SIG-M5 treated with dmso at 0.1 percent for 504 hours (cell line): ENCODE measurements around the gene ZBTB33.

ENCODE experiments used
- DNase-seq: peaks from one replicate; lab custom pipeline; 2025; ENCODE audit not compliant: unreplicated experiment; lab: John Stamatoyannopoulos, UW

ZBTB33 gene

DNA sequence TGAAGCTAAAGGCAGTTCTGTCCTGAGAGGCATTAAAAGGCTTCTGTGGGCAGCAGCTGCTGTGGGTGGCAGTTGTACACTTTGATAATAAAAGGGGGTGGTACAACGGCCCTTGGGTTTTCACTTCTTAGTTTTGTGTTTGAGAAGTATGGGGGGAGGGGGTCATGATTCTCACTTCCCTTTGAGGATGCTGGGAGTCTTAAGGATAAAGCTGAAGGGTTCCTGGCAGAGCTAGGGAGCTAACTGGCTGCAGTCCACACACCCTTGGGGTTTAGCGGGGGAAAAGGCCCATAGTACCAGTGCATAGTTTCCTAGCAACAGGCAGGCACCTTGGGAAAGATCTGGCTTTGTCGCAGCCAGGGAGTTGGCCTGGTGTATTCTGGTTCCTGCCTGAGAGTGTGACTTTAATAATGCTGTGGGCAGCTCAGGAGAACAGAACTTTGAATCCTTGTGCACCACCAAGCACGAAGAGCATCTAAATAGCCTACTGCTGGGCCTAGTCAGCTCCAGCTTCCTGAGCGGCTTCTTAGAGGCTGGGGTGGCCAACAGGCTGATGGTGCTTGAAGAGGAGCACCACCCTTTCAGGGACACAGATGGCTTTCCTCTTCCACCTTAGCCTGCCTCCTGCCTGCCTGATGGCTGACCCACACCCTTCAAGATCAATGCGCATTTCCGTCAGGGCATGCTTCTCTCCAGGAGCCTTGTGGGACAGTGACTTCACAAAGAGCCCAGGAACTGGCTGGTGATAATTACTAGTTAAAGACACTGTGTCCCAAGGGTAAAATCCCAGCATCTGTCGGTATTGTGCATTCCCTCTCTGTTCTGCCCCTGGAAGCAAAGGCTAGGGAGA lies 12.5 kb downstream of the ZBTB33 start:
- peak; percentile 76 for DNase-seq

DNA sequence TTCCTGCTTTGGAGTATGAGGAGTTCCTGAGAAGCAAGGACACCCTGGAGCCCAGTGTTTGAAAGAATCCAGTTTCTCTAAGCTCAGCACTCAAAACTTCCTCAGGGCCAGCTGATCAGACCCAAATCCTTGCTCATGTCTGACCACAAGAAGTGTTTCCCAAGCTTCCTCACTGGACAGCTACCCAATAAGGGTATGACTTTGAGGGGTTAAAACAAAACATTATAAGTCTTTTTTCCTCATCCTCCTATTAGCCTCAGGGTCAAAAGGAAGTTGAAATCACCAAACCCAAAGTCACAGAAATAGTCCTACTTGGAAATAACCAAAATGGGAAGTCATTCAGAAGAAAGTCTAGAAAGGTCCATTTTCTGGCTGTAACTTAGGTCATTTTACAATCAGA lies 13.7 kb downstream of the ZBTB33 start:
- peak; percentile 39 for DNase-seq

DNA sequence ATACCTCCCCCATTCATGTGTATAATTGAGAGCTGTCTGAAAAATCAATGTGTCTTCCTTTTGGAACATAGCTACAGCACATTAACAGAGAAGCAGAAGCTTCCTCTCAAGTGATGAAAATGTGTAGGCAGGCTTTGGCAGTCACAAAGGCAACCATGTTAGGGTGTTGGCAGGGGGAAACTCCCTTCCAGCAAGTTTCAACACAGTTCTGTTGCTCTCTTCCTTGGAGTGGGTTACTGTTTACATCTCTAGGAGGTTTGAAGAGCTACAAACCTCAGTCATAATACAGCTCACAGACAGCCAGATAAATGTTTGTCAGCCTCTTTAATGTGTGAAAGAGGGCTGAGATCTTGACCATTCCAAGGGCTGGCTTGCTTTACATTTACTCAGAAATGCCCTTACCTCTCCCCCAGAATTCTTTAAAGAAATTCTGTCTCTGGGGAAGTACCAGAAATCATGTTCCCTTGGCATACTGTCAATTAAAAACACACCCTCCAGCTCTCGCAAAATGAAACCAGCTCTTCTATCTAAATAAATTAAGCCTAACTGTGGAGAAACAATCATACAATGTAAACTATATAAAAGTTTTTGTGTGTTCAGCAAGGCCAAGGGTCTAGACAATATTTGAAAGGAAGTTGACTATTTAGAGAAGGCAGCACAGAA lies 18.9 kb downstream of the ZBTB33 start:
- no peak for DNase-seq

DNA sequence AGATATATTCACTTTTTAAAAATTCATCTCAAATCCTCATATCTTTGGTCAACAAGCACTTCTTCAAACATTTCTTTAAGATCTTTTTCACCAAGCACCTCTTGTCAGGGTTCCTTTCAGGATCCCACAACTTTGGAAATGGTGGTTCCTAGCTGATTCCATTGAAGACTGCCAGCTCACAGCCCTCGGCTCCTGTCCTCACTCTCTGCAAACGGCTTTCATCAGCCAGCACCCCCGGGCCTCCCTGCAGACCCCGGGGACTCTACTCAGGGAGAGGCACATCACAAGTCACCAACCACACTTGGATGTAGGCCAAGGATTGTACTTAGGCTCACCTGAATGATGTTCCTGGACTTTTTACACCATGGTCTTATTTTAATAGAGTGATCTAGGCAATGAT lies 20.0 kb downstream of the ZBTB33 start:
- DNase-seq, result no peak

DNA sequence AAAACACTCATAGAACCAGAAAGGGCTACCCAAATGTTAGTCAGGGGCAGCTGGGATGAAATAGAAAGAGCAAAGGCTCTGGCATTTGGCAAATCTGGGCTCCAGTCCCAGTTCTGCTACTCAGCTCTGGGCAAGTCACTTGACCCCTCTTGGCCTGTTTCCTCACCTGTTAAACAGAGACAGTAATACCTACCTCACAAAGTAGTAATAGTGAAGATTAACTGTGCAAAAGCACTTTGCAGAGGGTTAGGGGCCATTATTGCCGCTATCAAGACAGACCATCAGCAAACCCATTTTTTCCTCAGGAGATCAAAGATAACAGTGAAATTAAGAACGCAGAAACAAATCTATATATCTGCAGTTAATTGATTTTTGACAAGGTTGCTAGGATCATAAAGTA lies 20.6 kb downstream of the ZBTB33 start:
- no peak for DNase-seq

DNA sequence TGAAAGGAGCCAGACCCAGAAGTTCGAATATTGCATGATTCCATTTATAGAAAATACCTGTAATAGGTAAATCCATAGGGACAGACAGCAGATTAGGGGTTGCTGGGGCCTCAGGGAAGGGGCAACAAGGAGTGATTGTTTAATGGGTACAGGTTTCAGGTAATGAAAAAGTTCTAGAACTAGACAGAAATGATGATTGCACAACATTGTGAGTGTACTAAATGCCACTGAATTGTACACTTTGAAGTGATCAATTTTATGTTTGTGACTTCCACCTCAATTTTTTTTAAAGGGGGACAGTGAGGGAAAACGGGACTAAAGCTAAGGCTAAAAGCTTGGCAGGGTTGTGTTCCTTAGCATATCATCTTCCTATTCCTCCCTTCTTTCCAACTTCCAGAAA lies 23.5 kb downstream of the ZBTB33 start:
- DNase-seq, result no peak

DNA sequence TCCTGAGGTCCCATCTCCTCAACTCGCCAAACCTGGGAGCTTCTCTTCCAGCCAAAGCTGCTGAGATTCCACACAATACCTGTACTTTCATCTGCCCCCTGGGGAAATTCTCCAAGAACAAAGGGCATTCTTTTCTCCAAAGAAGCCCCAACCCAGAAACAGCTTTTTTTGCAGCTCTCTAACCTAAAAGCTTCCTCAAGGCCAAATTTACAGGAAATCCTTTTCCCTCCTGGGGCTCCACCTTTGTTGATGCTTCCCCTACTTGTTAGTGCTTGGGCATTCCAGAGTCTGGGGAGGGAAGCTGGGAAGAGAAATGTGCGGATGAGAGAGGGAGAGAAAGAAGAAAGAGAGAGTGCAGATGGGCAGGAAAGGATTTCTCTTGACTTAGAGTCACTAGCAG lies 24.3 kb downstream of the ZBTB33 start:
- no peak for DNase-seq

DNA sequence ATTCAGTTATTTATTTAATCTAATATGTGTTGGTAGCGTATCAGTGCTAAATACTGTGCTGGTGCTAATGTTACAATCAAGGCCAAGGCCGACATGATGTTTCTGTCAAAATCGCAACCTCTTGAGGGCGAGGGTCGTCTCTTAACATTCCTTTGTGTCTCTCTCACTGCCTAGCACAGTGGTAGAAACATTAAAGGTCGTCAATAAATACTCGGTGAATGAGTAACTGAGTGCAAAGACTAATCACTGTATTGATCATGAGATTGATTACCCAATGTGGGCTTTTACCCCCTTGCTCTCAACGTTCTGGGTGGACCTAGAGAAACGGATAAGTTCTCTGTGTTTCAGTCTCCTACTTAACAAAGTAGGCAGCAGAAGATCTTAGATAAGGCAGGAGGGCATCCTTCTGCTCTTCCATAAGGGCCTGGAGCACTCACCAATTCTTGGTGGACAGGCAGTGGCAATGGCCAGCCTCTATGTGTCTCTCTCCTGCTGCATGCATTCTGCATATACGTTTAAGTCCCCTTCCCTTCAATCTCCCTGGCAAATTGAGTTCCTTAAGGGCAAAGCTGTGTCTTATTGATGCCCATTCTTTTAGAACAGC lies 30.5 kb downstream of the ZBTB33 start:
- DNase-seq, result no peak

DNA sequence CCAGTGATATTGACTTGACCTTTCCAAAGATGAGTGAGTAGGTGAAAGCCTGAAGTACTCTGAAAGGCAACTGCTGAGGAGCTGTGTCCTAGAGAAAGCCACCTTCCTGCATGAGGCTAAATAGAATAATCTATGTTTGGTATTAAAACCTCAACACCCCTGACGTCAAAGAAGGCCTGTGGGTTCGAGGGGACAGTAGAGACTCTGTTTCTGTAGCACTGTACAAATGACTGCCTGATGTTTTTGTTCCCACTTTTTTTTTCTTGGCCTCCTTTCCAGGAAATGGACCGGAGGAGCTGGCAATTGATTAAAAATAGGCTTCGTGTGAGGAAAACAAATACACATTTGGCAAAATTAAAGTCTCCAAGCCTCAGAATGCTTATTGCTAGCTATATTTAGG lies 31.1 kb downstream of the ZBTB33 start:
- no peak for DNase-seq

DNA sequence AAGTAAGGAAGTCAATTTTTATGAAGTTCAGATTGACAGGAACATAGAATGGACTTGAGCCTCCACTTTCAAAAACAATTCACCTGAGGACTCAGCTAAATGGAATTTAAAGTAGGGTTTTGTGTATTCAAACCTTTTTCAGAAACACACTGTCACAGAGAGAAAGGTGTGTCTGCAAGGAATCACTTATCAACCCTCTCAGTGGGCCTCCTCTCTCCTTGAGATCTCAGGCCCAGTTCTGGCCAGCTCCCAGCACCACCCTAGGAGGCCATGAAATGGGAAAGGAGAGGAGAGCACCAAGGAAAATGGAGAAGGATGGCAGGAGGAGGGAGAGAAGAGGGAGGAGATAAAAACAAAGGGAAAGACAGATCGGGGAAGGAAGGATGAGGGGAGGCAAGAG lies 32.1 kb downstream of the ZBTB33 start:
- no peak for DNase-seq

DNA sequence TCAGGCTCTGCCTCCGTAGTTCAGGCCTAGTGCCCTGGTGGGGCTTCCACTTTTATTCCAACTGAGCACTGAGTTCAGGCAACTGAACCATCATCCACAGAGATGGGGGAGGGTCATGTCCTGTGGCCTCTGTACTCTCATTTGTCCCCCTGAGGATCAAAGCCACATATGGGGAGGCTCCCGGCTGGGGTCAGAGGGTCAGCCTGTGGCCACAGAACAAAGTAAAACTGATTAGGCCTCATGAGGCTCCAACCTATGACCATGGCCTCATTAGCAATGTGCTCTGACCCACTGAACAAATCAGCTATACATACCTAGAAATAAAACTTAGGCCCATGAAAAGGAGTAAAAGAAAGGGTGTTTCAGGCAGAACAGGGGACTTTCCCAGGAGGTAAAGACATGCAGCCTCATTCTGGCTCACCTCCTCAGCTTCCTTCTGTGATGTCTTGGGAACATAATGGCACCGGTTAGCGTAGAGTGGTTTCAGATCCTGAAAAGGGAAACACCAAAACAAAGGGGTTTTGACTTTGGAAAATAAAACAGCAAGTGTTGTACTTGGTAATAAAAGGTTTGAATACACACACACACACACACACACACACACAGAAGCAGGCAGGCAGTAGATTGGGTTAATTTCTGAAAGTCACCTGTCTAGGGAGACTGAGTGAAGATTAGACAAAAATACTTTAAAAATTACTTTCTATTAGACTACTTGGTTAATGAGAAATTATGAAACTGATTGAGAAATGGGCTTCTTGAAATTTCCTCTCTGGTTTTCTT lies 36.3 kb downstream of the ZBTB33 start:
- DNase-seq, result no peak

DNA sequence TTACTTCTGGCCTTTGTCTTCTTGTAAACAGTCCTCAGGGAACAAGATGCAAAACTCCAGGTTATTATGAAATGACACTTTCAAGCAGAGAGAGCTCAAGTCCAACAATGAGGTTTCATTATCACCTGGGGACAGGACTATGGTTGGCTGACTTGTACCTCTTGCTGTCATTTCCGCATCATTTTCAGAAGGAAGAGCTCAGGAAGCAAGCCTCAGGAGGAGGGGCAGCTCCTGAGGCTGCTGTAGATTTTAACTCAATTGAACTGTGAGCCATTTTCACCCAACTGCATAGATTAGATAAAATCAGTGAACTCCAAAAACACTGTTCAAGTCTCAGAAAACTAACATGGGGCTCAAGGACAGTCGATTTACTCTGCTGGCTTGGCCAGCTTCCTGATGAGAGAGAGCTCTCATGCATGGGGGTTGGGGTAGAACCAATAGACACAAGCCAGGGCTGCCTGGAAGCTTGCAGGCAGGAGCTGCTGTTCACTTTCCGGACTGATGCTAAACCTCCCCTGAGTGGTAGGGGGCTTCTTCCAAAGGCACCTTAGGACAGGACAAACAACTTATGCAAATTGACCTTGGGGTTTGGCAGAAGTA lies 37.0 kb downstream of the ZBTB33 start:
- no peak for DNase-seq

DNA sequence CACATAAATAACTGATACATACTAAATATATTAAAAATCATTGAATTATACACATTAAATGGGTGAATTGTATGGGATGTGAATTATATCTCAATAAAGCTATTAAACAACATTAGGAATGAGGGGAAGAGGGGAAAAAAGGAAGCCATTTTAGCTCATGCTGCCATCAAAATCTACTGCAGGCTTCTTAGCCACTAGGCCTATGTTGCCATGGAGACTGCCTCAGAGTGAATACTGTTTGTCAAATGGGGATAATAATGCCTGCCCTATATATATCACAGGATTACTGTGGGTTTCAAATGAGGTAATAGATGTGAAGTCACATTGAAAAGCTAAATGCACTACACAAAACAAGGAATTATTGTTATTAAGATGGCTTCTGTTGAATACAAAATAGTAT lies 39.5 kb downstream of the ZBTB33 start:
- DNase-seq, result no peak

DNA sequence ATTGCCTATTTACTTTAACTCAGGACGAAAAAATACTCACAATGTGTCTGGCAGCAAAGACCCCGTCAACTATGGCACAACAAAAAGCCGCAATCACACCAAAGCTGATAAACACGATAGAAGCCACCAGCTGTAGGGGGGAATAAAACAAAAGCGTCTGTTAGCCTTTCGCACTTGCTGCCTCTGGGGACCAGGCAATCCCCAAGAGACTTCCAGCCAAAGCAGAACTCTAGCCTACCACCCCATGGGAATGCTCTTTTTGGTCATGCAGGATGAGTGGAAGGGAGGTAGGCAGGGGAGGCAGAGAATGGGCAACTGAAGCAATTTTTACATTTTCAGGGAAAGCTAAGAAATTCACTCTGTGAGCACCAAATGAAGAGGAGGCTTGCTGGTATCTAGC lies 40.6 kb downstream of the ZBTB33 start:
- DNase-seq, result no peak

DNA sequence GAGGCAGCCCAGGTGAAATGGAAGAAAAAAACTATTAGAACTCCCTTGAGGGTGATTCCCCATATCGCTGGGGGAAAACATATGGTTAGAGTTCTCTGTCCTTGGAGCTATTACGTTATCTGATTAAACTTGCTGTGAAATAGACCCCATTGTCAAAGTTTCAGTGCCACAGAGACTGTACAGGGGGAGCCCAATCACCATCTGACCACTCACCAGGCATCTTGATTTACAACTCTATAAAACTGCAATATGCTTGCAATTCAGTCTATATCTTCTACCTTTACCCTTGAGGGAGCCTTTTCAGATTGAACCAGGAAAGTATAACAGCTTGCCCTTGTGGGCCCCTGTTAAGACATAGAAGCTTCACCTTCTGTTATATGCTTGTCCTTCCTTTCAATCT lies 42.4 kb downstream of the ZBTB33 start:
- no peak for DNase-seq

DNA sequence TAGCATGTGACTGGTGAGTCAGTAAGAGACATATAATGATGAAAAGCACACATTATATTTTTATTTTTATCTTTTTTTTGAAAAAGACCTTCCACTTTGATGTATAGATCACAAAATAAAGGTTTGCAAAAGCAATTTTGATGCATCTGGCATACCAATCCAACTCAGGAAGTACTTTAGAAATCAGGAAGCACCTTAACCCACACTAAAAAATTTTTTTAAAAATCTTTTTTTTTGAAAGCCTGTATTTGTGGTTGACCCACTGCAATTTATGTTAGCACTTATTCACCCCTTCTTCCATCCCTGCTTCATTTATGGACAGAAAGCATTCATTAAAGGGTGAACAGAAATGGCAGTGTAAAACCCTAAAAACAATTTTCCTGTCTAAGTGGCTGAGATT lies 44.0 kb downstream of the ZBTB33 start:
- DNase-seq, result no peak

DNA sequence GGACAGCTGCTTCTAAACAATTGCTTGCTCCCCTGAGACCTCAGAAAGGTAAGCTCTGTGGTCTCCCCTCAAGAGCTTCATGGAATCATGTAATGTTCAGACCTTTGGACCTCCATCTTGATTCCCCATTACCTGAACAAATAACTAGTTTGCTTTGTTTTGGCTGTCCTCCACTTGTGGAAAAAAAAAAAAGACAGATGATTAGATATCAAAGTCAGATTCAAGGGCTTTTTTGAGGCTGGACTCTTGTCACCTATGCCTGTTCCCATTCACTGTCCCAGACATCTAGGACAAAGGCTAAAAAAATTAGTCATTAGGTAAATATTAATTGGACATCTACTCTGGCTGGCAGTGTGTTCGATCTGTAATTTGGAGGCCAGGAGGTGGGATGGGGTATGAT lies 47.3 kb downstream of the ZBTB33 start:
- no peak for DNase-seq

DNA sequence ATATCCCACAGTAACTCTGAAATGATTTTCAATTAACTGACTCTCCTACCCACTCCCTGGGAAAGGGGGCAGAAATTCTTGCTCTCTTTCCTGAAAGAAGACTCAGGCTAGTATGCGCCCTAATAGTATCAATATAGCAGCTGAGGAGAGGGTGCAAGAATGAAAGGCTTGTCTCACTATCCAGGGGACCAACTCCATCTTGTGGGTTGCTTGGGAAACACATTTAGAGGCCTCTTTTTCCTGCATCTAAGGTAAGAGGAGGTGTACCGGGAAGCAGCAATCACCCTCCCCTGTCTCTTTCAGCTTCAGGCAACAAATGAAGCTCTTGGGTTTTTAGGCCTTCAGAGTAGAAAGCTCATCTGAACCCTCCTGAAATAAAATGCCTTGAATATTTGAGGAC lies 49.3 kb downstream of the ZBTB33 start:
- DNase-seq, result no peak

DNA sequence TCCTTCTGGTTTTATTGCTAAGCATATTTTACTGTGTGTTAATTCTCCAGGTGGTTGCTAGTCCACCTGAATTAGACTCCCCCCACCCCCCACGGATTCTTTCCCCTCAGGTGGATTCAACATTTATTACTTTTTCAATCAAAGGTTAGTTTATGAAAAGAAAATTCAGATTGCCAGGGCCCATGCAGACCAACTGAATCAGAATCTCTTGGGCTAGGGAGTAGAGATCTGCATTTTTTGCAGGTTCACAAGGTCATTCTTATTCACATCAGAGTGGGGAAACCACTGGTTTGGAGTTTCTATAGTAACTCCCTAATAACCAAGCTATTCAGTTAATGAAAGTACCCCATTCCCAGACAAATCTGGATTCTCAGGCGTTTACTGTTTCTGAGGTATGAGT lies 50.9 kb downstream of the ZBTB33 start:
- DNase-seq, result no peak

DNA sequence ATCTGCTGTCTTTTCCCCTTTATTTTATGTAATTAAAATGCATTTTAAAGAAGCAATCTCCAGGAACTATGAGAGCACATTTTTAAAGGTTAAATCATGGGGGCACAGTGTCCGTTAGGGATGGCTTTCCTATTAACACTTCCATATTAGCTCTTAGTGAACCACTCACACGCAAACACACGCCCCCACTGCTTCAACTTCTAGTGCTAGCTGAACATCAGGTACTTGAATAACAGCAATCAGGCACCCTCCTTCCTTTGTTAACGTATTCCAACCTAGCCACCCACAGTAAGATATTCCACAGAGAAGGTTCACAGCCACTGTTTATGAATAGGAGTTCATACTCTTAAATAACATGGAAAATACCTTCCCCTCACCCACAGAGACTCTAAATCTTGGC lies 51.3 kb downstream of the ZBTB33 start:
- DNase-seq, result no peak

DNA sequence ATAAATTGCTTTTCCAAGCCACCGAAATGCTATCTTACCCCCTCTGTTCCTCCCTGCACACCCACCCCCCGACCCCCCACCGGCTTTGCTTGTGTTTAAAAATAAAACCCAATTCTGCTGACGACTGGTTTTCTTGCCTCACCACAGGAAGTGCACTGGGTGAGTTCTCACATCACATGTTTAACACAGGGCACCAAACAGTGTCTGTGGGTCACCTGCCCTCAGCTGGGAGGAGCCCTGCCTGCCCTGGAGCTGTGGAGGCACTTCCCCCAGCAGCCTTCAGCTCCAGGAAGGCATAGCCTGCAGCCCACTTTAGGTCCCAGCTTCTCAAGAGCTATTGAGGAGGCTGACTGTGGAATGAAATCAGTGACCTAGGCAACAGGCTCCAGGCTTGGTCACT lies 51.8 kb downstream of the ZBTB33 start:
- DNase-seq, result no peak
